Activated naive CD4-positive, alpha-beta T cell treated with anti-CD3 and anti-CD28 coated beads for 36 hours (primary cell): ENCODE results near the gene GDF7. TPM values are rescaled to one million over a fixed set of nuclear protein-coding genes. Genes with fewer than 3 reads are reported as not detected.
A peak's percentile ranks its signal among the peaks of the same experiment; 100 is the strongest.

ENCODE experiments used
- CTCF ChIA-PET: fragments of 350-600 bp; sonication (Branson Sonifier 250); formaldehyde crosslinking; loops from one replicate; lab custom pipeline; 2021; ENCODE audit warnings: antibody characterized with exemption; lab: Charles Lee
- DNase-seq: peaks from one replicate; pipeline ENCODE4 v3.0.0-alpha.2; 2020
- H3K27ac Mint-ChIP-seq: one replicate; pipeline ENCODE4 v1.8.0; 2021; ENCODE audit warnings: mild to moderate bottlenecking, mixed read lengths
- H3K27me3 Mint-ChIP-seq: one replicate; pipeline ENCODE4 v1.8.0; 2021; ENCODE audit warnings: low read depth, mixed read lengths
- H3K36me3 Mint-ChIP-seq: one replicate; pipeline ENCODE4 v1.8.0; 2021; ENCODE audit warnings: low read depth, mixed read lengths
- H3K4me1 Mint-ChIP-seq: one replicate; pipeline ENCODE4 v1.8.0; 2021; ENCODE audit warnings: low read depth, mixed read lengths
- H3K4me3 Mint-ChIP-seq: one replicate; pipeline ENCODE4 v1.8.0; 2021; ENCODE audit warnings: mild to moderate bottlenecking, moderate library complexity, mixed read lengths
- H3K9me3 Mint-ChIP-seq: one replicate; pipeline ENCODE4 v1.8.0; 2021; ENCODE audit warnings: mixed read lengths
- intact Hi-C: fragments of 100-400 bp; cut with micrococcal nuclease; formaldehyde crosslinking; loops from one replicate; pipeline ENCODE4 v1.15.1; 2023
- total RNA-seq, 2 experiments: library from RNA; stranded (reverse); gene quantifications; one replicate each; pipeline ENCODE4 v1.2.3, GENCODE V29; 2021

GDF7 gene
- total RNA-seq, 2 experiments from 2014 or later = not detected

DNA sequence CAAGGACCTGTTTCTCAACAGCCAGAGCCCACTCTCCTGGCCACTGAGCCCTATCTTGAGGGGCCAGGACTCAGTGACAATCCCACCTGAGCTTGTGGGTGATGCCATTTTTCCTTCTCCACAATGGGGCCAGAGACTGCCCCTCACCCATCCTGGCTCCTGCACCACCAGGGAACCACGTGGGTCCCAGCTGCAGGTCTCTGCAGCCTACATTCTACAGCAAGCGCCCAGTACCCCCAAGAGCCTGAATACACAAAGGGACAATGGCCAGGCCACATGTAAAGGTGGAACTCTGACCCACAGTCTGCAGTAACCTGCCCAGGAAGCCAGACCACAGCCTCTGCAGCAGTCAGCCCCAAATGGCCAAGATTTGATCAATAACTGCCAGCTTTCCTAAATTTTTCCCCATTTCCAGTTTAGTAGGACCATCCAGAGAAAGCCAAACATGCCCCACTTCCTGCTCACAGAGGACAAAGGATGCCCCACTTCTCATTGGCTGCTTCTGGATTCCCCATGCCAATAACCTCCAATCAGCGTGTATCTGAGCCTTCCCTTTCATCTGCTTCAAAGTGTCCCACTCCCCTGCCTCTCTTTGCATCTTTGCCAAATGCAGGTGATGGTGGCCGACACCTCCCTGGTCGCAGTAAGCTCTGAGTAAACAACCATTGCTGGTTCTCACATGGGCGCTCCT is 35.2 kb upstream of the GDF7 start:
- no peak overlapping the region for H3K4me3 Mint-ChIP-seq
- intact Hi-C loops = no loop called here
- DNase-seq = no peak
- CTCF ChIA-PET = interaction anchor here (1.0 to 4.0 kb wide), 3 partner anchors 11 to 220 kb away, joined by 3 to 18 read pairs (median 8); no protein-coding TSS in a partner anchor
- peaks cover 2% of the 10 kb centered on the region for H3K36me3 Mint-ChIP-seq
- H3K27ac Mint-ChIP-seq = no peak overlapping the region
- H3K4me1 Mint-ChIP-seq = no peaks in the 10 kb centered on the region
- no peaks in the 10 kb centered on the region for H3K9me3 Mint-ChIP-seq
- H3K27me3 Mint-ChIP-seq = no peaks in the 10 kb centered on the region

DNA sequence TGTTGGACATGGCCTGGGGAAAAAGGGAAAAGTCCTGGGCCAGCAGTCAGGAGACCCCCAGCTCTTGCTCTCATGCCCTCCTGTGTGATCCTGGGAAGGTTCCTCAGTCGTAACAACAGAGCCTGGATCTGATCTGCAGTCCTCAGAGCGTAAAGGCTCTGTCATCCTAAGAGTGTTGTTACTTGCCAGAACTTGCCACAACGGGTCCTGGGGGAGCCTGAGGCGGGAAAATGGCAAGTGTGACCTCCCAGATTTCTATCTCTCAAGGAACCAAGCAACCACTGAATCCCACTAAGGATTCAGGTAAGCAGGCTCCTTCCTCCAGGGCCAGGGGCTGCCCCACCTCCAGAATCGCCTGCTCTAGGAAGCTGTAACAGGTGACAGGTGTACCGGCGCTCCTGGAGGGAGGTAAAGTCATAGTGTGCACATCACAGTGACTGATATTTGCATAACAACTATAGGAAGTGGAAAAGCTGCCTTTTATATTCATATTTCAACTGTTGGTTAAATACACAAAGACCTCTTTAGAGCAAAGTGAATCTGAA is 34.4 kb upstream of the GDF7 start:
- DNase-seq = no peak
- intact Hi-C loops = no loop called here
- CTCF ChIA-PET = interaction anchor here (2.9 to 4.0 kb wide), 2 partner anchors 10 to 189 kb away, joined by 8 to 18 read pairs; no protein-coding TSS in a partner anchor
- H3K27ac Mint-ChIP-seq = no peak overlapping the region
- no peaks in the 10 kb centered on the region for H3K9me3 Mint-ChIP-seq
- peaks cover 2% of the 10 kb centered on the region for H3K36me3 Mint-ChIP-seq
- H3K4me3 Mint-ChIP-seq = no peak overlapping the region
- no peaks in the 10 kb centered on the region for H3K4me1 Mint-ChIP-seq
- no peaks in the 10 kb centered on the region for H3K27me3 Mint-ChIP-seq

DNA sequence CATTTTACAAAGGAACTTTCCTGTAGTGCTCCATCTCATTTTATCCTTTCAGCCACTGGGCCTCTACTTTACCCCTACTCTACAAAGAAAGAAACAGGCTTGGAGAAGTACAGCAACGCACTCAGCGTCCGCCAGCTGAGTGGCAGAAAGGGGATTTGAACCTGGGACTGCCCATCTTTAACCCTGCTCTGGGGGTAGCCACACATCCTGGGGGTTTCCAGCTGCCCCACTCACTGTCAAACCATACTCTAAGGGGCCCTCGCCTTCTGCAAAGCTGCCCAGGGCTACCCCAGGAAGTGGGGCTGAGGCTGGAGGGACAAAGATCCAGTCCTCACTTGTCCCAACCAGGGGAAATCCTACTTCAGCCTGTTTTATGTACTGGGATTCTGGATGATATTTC is 33.9 kb upstream of the GDF7 start:
- Mint-ChIP-seq H3K27me3 (no peaks in the 10 kb centered on the region), H3K36me3 (peaks cover 2% of the 10 kb centered on the region), H3K4me1 (no peaks in the 10 kb centered on the region), H3K9me3 (no peaks in the 10 kb centered on the region), H3K4me3 (no peak overlapping the region), H3K27ac (no peak overlapping the region)
- CTCF ChIA-PET = interaction anchor here (2.9 to 4.0 kb wide), 2 partner anchors 10 to 189 kb away, joined by 8 to 18 read pairs; no protein-coding TSS in a partner anchor
- DNase-seq = no peak
- intact Hi-C loops = no loop called here

DNA sequence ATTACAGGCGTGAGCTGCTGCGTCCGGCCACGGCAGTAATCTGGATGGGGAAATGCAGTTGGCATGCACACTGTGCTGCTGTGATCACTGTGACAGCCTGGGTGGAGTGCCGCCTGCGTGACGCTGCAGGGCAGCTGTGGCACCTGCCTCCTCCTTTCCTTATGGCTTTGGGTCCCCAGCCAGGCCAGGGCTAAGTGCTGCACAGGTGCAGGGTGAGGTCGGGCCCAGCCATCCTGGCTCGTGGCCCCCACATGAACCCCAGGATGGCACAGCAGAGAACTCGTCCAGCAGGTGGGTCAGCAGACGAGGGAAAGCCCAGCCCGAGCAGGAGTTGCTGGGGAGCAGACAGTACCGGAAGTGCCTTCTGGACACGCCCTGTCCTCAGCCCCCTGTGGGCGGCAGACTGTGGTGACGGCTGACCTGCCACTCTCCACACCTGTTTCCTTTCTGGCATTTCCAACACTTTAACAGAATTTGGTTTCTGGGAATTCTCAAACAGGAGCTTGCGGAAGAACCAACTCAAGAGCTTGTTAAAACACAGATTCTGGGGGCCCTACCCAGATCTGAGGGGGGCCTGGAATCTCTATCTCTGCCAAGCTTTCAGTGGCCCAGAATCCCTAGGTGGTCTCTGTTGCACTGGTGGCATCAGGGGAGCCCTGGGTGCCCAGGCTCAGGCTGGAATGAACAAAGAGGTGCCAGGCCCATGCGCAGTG is 33.0 kb upstream of the GDF7 start:
- Mint-ChIP-seq H3K36me3 (peaks cover 2% of the 10 kb centered on the region), H3K27ac (no peak overlapping the region), H3K4me3 (no peak overlapping the region), H3K27me3 (no peaks in the 10 kb centered on the region), H3K4me1 (no peaks in the 10 kb centered on the region), H3K9me3 (no peaks in the 10 kb centered on the region)
- no peak for DNase-seq
- CTCF ChIA-PET = interaction anchor here (1.1 to 4.0 kb wide), 11 partner anchors 9 to 310 kb away, joined by 3 to 18 read pairs (median 5); partner anchors contain the start of gene RHOB
- intact Hi-C loops = no loop called here

DNA sequence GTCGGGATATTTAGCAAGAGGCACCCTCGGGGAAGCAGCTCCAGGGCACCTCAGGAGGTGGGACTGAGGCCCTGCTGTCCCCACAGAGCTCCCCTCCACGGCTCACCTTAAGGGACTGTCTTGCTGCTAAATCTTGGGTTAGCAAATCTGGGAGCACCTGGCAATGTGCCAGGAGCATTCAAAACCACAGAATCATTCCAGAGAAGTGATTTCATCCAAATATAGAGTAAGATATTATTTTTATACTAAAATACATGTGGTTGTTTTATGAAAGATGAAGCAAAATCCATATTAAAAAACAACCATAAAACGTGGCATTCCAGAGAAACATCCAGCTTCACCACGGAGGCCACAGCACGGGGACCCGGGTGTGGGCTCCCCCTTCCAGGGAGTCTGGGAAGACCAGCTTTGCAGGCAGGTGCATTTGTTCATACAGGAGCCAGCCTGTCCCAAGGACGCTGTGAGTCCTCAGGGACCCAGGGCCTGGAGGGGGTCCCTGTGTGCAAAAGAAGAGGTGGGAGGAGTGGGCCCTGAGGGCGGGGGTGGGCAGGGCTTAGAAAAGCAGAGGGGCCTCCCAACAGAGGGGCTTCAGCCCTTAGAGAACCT is 32.3 kb upstream of the GDF7 start:
- Mint-ChIP-seq H3K4me1 (no peaks in the 10 kb centered on the region), H3K27ac (no peak overlapping the region), H3K27me3 (no peaks in the 10 kb centered on the region), H3K36me3 (peaks cover 2% of the 10 kb centered on the region), H3K4me3 (no peak overlapping the region), H3K9me3 (no peaks in the 10 kb centered on the region)
- no peak for DNase-seq
- intact Hi-C loops = no loop called here
- CTCF ChIA-PET = interaction anchor here (1.1 to 2.6 kb wide), 9 partner anchors 8 to 311 kb away, joined by 3 to 11 read pairs (median 4); partner anchors contain the start of gene RHOB

DNA sequence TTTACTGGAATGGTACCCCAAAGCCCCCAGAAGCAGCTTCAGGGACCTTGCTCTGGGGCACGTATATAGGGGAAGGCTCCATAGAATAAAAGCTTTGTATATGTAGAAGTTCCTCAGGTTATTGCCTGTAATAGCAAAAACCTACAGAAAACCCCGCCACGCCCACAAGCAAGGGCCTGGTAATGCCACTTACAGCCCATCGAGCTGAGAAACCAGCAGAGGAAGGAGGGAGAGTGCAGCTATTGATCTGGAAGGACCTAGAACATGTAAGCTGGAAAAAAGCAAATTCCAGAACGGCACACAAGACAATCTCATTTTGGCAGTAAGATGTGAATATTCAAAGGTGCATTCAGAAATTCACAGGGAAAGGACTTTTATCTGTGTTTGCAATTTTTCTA is 31.8 kb upstream of the GDF7 start:
- Mint-ChIP-seq H3K4me1 (no peaks in the 10 kb centered on the region), H3K36me3 (peaks cover 2% of the 10 kb centered on the region), H3K9me3 (no peaks in the 10 kb centered on the region), H3K27ac (no peak overlapping the region), H3K27me3 (no peaks in the 10 kb centered on the region), H3K4me3 (no peak overlapping the region)
- CTCF ChIA-PET = interaction anchor here (1.1 to 2.6 kb wide), 7 partner anchors 7 to 311 kb away, joined by 3 to 11 read pairs (median 5); partner anchors contain the start of gene RHOB
- intact Hi-C loops = no loop called here
- DNase-seq = no peak

DNA sequence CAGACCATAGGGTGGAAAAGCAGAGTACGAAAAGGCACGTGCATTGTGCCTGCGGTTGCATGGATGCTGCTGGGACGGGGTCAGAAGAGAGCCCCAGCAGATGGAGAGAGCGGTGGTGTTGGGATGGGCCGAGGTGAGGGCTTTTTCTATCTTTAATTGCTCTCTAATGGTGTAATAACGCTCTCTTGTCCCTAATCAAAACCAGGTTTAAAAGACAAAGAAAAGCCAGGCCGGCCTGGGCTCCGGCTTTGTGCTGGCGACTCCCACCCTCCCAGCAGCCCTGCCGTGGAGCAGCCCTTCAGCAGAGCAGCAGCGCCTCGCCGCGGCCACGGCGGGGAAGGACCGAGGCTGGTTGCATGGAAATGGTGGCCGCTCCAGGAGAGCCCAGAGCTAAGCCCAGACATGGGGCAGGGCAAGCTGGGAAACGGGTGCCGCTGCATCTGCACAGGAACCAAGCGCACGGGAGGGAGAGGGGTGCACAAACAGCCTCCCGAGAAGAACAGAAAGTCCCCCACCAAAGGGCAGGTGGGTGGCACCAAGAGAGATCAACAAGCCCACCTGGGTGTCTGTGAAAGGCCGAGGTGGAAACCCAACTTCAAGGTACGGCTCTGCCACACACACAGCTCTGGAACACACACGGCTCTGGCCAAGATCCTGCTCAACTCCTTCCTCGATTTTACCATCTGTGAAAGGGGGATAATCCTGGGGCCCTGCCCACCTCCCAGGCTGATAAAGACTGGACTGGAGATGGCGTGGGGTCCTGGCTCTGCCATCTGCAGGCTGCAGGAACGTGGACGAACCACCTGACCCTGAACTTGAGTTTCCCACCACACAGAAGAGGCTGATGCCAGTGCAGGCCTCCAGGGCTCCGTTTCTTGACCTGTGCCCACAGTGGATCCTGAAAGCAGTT is 31.0 kb upstream of the GDF7 start:
- CTCF ChIA-PET = interaction anchor here (0.9 to 2.6 kb wide), 9 partner anchors 13 to 225 kb away, joined by 3 to 11 read pairs (median 4); partner anchors contain the start of gene RHOB
- peak; percentile 60 for DNase-seq
- Mint-ChIP-seq H3K27ac (no peak overlapping the region), H3K36me3 (peaks cover 2% of the 10 kb centered on the region), H3K27me3 (no peaks in the 10 kb centered on the region), H3K9me3 (no peaks in the 10 kb centered on the region), H3K4me1 (no peaks in the 10 kb centered on the region), H3K4me3 (no peak overlapping the region)
- intact Hi-C loops = loop anchor here (1.0 kb wide), 1 partner anchor 193 kb away; no protein-coding TSS in a partner anchor

DNA sequence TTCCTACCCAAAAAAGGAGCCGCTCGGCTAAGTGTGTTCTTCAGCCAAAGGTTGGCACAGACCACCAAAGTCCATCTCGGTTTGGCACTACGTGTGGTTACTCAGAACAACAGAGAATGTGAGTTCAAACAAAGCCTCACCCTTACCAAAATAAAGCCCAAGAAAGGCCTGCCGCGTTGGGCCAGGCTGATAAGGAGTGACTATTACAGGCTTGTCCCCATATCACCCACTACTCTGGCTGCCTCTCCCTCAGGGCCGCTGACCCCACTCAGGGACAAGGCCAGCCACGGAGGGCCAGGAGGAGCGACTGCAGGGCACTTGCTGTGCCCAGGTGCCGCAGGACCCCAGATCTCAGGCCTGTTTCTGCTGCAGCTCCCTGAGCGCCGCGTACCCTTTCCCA is 29.8 kb upstream of the GDF7 start:
- Mint-ChIP-seq H3K4me1 (no peaks in the 10 kb centered on the region), H3K27ac (no peak overlapping the region), H3K27me3 (no peaks in the 10 kb centered on the region), H3K4me3 (no peak overlapping the region), H3K36me3 (peaks cover 2% of the 10 kb centered on the region), H3K9me3 (no peaks in the 10 kb centered on the region)
- CTCF ChIA-PET = interaction anchor here (1.4 kb wide), 1 partner anchor 190 kb away, joined by 5 read pairs; the partner anchor contains the start of gene RHOB
- intact Hi-C loops = no loop called here
- DNase-seq = no peak

DNA sequence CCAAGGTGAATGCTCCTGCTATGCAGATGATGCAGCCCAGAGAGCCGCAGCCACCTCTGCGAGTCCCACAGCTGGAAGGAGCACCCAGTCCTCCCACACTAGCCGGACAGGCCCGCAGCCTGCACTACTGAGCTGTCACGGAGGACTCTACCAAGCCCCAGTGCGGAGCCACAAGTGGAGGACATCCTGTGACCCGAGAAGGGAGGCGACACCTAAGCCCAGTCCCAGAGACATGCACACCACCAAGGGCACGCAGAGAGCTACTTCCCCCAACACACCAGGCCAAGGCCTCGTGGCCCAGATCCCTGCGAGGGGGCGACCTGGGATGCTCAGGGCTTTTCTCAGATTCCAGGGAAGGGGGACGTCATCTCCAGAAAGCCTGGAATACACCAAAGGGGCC is 28.9 kb upstream of the GDF7 start:
- no peak overlapping the region for H3K27ac Mint-ChIP-seq
- no peaks in the 10 kb centered on the region for H3K27me3 Mint-ChIP-seq
- no peaks in the 10 kb centered on the region for H3K4me1 Mint-ChIP-seq
- intact Hi-C loops = no loop called here
- H3K4me3 Mint-ChIP-seq = no peak overlapping the region
- CTCF ChIA-PET = interaction anchor here (0.8 kb wide), 1 partner anchor 14 kb away, joined by 3 read pairs; no protein-coding TSS in a partner anchor
- peaks cover 2% of the 10 kb centered on the region for H3K36me3 Mint-ChIP-seq
- DNase-seq = no peak
- H3K9me3 Mint-ChIP-seq = no peaks in the 10 kb centered on the region

DNA sequence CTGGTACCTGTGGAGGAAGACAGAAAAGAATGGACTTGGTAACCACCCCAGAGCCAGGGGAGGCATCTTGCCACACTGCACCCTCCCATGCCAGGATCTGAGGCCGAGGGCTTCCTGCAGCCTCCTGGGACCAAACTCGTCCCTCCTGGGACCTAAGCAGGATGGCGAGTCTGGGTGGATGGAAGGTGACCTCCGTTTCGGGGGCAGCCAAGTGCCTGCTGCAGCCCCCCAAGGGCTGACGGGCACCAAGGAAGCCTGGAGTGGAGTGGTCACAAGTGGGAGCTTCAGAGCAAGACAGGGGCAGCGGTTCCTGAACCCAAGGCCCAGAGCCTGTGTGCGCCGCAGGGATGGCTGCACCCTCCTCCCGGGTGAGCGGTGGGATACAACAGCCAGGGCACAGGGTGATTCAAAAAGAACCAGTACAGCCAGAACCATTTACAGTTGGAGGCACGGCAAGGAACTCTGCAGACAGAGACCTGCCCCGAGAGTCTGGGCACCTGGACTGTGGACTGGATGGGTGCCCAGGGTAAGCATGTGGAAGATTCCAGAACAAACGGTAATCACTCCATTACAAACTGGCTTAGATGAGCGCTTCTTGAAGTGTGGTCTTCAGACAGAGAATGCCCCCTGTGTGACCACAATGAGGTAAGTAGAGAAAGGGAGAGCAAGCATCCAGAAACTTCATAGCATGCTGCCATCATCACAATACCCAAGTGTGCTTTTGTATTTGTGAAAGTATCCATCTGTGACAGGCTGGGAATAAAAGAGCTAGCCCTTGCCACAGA is 28.1 kb upstream of the GDF7 start:
- H3K4me3 Mint-ChIP-seq = no peak overlapping the region
- H3K9me3 Mint-ChIP-seq = no peaks in the 10 kb centered on the region
- no peak for DNase-seq
- no peak overlapping the region for H3K27ac Mint-ChIP-seq
- CTCF ChIA-PET = interaction anchor here (0.8 to 5.8 kb wide), 4 partner anchors 12 to 199 kb away, joined by 3 to 63 read pairs (median 8); partner anchors contain the start of genes HS1BP3 and RHOB
- H3K36me3 Mint-ChIP-seq = peaks cover 2% of the 10 kb centered on the region
- H3K4me1 Mint-ChIP-seq = no peaks in the 10 kb centered on the region
- intact Hi-C loops = no loop called here
- H3K27me3 Mint-ChIP-seq = no peaks in the 10 kb centered on the region
